CD4-positive, alpha-beta T cell treated with Interleukin-15 for 1 hour (primary cell): Measurements from ENCODE around the gene SSBP3.

Experiments used
- DNase-seq: peaks from one replicate; pipeline ENCODE4 v3.0.0-alpha.2; 2020

Gene SSBP3

GRCh38 chr1:54409156-54410142 is 3.3 kb upstream of the SSBP3 start:
- DNase-seq: no peak

GRCh38 chr1:54408147-54409066 is 2.2 kb upstream of the SSBP3 start:
- peak; percentile 40 for DNase-seq

- DNase-seq: peak; percentile 77
Measured at GRCh38 chr1:54407404-54408146, 1.4 kb upstream of the SSBP3 start.

GRCh38 chr1:54407154-54407403 is 885 bp upstream of the SSBP3 start:
- DNase-seq: no peak

GRCh38 chr1:54405898-54406293 is 298 bp downstream of the SSBP3 start:
- DNase-seq: no peak

- DNase-seq: no peak
Measured at GRCh38 chr1:54404939-54405897, 976 bp downstream of the SSBP3 start.

- no peak for DNase-seq
Measured at GRCh38 chr1:54404263-54404662, 1.9 kb downstream of the SSBP3 start.

- DNase-seq: no peak
Measured at GRCh38 chr1:54403808-54404261, 2.4 kb downstream of the SSBP3 start.

- DNase-seq: no peak
Measured at GRCh38 chr1:54403405-54403804, 2.8 kb downstream of the SSBP3 start.

GRCh38 chr1:54402896-54403295 is 3.3 kb downstream of the SSBP3 start:
- no peak for DNase-seq

GRCh38 chr1:54401799-54402198 is 4.4 kb downstream of the SSBP3 start:
- DNase-seq: no peak

- DNase-seq: no peak
Measured at GRCh38 chr1:54400329-54400728, 5.9 kb downstream of the SSBP3 start.

GRCh38 chr1:54399765-54400164 is 6.4 kb downstream of the SSBP3 start:
- DNase-seq: no peak

GRCh38 chr1:54398963-54399528 is 7.1 kb downstream of the SSBP3 start:
- DNase-seq: no peak

- DNase-seq: no peak
Measured at GRCh38 chr1:54397980-54398379, 8.2 kb downstream of the SSBP3 start.

- DNase-seq: no peak
Measured at GRCh38 chr1:54397090-54397591, 9.1 kb downstream of the SSBP3 start.

- DNase-seq: no peak
Measured at GRCh38 chr1:54396261-54396933, 9.8 kb downstream of the SSBP3 start.

- DNase-seq: no peak
Measured at GRCh38 chr1:54395281-54395934, 10.8 kb downstream of the SSBP3 start.

GRCh38 chr1:54394104-54394503 is 12.1 kb downstream of the SSBP3 start:
- no peak for DNase-seq

GRCh38 chr1:54392401-54392800 is 13.8 kb downstream of the SSBP3 start:
- no peak for DNase-seq
